ENCODE measurements around the gene SPTBN1. TPM values are rescaled to one million over a fixed set of nuclear protein-coding genes. Genes with fewer than 3 reads are reported as not detected.

The SPTBN1 gene
- total and polyA plus RNA-seq, 2 of the 13 experiments (the other 11 are each of a cell fraction or from before 2014, with no cell fraction given), result 123 to 299 TPM

- TF ChIP-seq, protein P1, sequence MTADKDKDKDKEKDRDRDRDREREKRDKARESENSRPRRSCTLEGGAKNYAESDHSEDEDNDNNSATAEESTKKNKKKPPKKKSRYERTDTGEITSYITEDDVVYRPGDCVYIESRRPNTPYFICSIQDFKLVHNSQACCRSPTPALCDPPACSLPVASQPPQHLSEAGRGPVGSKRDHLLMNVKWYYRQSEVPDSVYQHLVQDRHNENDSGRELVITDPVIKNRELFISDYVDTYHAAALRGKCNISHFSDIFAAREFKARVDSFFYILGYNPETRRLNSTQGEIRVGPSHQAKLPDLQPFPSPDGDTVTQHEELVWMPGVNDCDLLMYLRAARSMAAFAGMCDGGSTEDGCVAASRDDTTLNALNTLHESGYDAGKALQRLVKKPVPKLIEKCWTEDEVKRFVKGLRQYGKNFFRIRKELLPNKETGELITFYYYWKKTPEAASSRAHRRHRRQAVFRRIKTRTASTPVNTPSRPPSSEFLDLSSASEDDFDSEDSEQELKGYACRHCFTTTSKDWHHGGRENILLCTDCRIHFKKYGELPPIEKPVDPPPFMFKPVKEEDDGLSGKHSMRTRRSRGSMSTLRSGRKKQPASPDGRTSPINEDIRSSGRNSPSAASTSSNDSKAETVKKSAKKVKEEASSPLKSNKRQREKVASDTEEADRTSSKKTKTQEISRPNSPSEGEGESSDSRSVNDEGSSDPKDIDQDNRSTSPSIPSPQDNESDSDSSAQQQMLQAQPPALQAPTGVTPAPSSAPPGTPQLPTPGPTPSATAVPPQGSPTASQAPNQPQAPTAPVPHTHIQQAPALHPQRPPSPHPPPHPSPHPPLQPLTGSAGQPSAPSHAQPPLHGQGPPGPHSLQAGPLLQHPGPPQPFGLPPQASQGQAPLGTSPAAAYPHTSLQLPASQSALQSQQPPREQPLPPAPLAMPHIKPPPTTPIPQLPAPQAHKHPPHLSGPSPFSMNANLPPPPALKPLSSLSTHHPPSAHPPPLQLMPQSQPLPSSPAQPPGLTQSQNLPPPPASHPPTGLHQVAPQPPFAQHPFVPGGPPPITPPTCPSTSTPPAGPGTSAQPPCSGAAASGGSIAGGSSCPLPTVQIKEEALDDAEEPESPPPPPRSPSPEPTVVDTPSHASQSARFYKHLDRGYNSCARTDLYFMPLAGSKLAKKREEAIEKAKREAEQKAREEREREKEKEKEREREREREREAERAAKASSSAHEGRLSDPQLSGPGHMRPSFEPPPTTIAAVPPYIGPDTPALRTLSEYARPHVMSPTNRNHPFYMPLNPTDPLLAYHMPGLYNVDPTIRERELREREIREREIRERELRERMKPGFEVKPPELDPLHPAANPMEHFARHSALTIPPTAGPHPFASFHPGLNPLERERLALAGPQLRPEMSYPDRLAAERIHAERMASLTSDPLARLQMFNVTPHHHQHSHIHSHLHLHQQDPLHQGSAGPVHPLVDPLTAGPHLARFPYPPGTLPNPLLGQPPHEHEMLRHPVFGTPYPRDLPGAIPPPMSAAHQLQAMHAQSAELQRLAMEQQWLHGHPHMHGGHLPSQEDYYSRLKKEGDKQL (CRISPR knock-in tag; IDR thresholded peaks at IDR 0.05; ENCODE audit: low read depth), result no peak
- TF ChIP-seq ZNF12 (CRISPR knock-in tag; IDR thresholded peaks at IDR 0.05) (no peak), MXD1 (CRISPR knock-in tag; IDR thresholded peaks at IDR 0.05) (no peak; the same call in 1 of the 2 replicates), HNRNPK (IDR thresholded peaks at IDR 0.05; ENCODE audit: low read depth, low read length, poor library complexity, severe bottlenecking) (no peak), ZNF552 (CRISPR knock-in tag; IDR thresholded peaks at IDR 0.05; ENCODE audit: borderline replicate concordance) (no peak), MIXL1 (CRISPR knock-in tag; IDR thresholded peaks at IDR 0.05) (no peak), NFE2L2 (IDR thresholded peaks at IDR 0.05; ENCODE audit: low read length) (no peak), SMAD9 (CRISPR knock-in tag; IDR thresholded peaks at IDR 0.05) (no peak), HMGXB3 (CRISPR knock-in tag; IDR thresholded peaks at IDR 0.05; ENCODE audit: borderline replicate concordance) (0 out of 2 replicates have a peak, but pooled peaks have one; percentile 5), ELK4 (CRISPR knock-in tag; IDR thresholded peaks at IDR 0.05; ENCODE audit: borderline replicate concordance) (no peak), NCOA1 (CRISPR knock-in tag; IDR thresholded peaks at IDR 0.05) (no peak), TAF15 (IDR thresholded peaks at IDR 0.05; ENCODE audit: low read depth, low read length, poor library complexity, severe bottlenecking) (peak; percentile 63), CBX2 (IDR thresholded peaks at IDR 0.05; ENCODE audit: low read depth, low read length) (no peak), CBX2 (CRISPR knock-in tag; IDR thresholded peaks at IDR 0.05; ENCODE audit: low read depth) (no peak), SRY (CRISPR knock-in tag; IDR thresholded peaks at IDR 0.05) (0 out of 2 replicates have a peak, but pooled peaks have one; percentile 19), MEIS2 (CRISPR knock-in tag; IDR thresholded peaks at IDR 0.05) (peak; percentile 53; the same call in 1 of the 2 replicates)
- TF ChIP-seq, protein P2, sequence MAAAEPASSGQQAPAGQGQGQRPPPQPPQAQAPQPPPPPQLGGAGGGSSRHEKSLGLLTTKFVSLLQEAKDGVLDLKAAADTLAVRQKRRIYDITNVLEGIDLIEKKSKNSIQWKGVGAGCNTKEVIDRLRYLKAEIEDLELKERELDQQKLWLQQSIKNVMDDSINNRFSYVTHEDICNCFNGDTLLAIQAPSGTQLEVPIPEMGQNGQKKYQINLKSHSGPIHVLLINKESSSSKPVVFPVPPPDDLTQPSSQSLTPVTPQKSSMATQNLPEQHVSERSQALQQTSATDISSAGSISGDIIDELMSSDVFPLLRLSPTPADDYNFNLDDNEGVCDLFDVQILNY (CRISPR knock-in tag; conservative IDR thresholded peaks at IDR 0.05), result no peak; the same call in 1 of the 2 replicates
These were observed 640 bp downstream of the SPTBN1 start (continued) for GRCh38 chr2:54456612-54457322.
